Islet of Langerhans (tissue), 1 donor: Measurements from ENCODE around the gene LRRC18.

Source experiments
- FAIRE-seq: peaks from one replicate; lab custom pipeline; 2011; peaks lifted over from hg19 to GRCh38; lab: Jason Lieb, UNC

LRRC18 gene

GRCh38 chr10:48906841-48907240, 32.8 kb downstream of the LRRC18 start:
- FAIRE-seq: no peak

GRCh38 chr10:48905311-48905710, 34.3 kb downstream of the LRRC18 start:
- no peak for FAIRE-seq

DNA sequence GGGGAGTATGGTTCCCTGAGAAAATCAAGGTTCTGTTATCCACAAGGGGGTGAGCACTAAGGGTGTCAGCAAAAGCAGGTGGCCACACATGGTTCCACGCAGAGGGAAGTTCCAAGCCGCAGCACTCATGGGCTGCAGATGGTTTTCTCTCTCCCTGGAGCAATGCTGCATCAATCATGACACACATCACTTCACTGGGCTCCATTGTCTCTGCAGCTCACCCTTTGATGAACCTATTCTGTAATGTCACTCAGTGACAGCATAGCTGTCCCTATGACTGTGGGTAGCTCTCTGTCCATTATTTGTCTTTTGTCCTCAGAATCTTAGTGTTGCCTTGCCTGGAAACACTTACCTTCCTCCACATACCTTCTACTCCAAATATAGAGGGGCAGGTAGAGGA, 34.8 kb downstream of the LRRC18 start:
- no peak for FAIRE-seq

DNA sequence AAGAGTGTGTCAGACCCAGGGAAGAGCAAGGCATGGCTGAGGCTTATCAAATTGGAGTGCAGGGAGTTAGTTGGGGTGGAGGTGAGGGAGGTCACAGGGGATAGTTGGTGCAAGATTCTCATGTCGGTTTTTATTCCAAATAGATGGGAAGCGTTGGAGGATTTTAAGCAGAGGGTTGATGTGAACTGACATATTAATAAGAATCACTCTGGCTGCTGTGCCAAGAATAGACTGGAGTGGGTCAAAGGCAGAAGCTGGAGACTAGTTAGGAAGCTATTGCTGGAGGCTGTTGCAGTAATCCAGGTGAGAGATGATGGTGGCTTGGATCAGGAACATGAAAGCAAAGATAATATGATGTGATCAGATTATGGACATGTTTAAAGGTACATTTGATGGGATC, 36.5 kb downstream of the LRRC18 start:
- FAIRE-seq: no peak

DNA sequence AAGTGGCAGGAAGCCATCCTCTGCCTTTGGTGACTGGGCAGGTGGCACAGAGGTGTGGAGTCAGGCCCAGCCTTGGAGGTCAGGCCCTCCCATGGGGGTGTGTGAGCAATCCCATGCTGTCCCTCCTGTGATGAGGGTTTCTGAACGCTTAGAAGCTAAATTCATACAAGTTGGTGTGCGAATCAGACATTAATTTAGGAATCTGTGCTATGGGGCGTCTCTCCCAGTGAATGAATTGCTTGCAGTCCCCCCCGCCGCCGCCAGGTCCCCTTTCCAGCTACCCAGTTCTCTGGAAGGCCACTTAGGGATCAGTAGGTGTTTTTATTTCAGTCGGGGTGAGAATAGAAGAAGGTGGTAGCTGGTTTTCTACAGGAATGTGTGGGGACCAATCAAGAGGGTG, 37.5 kb downstream of the LRRC18 start:
- FAIRE-seq: no peak

DNA sequence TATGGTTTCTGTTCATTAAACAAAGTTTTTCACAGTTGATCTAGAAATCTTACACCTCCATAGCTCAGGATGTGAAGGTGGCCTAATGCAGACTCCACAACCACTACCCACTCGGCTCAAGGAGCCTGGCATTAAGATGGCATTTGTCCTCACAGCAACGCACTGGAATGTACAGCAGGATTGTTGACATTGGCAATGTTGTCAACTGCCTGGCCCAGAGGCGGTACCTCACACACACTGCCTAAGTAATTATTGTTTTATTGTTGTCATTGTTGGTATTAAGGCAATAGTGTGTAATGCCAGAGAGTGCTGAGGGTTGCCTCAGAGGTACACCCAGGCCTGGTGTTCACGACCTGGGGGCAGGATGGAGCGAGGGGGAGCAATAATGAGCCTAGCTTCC, 38.3 kb downstream of the LRRC18 start:
- no peak for FAIRE-seq

DNA sequence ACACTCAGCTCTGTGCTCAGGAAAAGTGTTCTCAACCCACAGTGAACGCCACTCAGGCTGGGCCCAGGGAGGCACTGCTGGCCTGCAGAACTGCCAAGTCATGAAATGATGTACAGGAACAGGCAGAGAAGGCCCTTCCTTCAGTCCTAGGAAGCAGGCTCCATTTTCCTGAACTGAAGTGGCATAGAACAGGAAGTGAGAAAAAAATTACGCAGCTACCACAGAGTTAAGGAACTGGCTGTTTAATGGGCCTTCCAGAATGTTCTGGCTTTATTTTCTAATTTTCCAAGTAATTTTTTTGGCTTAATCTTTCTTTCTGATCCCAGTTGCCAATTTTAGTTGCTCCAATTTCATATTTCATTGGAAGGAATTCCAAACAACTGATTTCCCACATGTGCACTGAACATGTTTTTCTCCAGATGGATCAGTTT, 39.3 kb downstream of the LRRC18 start:
- no peak for FAIRE-seq

- no peak for FAIRE-seq
These were observed 39.9 kb downstream of the LRRC18 start for GRCh38 chr10:48899781-48900180.

GRCh38 chr10:48898426-48898825, 41.2 kb downstream of the LRRC18 start:
- FAIRE-seq: no peak

DNA sequence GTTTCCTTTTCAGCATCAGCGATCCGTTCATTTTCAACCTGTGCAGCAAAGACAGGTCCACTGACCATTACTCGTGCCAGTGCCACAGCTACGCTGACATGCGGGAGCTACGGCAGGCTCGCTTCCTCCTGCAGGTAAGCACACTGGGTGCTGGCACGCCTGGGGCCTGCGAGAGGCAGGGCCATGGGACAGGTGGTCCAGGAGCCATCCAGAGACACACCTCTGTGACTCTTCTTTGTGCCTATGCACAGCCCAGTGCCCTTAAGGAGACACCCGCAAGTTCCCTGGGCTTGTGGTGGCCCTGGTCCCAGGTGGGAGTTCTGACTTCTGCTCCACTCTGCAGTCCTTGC, 42.2 kb downstream of the LRRC18 start:
- no peak for FAIRE-seq

DNA sequence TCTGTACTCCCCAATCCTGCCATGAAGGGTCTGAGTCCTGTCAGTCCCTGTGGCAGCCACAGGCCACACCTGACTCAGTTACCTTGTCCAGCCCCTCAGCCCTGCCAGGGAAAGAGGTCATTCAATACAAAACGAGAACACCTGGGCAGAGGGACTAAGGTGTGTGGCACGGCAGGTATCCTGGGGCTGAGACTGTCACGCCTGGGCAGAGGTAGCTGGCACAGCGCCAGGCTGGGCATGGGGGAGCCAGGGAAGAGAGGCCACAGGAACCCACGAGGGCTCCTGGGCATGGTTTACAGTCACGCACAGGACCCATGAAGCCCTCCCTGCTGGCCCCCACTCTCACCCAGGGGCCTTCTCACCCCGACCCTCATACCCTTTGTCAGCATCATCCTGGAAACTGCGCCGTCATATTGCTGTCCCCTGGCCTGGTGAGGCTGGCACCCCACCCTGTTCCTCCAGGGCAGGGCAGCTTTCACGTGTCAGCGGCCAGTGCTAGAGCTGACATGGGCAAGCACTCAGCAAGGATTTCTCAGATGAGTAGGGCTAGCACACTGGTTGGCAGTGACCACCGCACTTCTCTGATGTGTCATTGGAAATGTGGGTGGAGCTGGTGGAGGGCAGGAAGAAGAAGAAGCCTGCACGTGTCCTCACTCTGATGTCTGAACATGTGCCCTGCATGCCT, 42.7 kb downstream of the LRRC18 start:
- no peak for FAIRE-seq

- no peak for FAIRE-seq
These were observed 43.8 kb downstream of the LRRC18 start for GRCh38 chr10:48895803-48896195.

DNA sequence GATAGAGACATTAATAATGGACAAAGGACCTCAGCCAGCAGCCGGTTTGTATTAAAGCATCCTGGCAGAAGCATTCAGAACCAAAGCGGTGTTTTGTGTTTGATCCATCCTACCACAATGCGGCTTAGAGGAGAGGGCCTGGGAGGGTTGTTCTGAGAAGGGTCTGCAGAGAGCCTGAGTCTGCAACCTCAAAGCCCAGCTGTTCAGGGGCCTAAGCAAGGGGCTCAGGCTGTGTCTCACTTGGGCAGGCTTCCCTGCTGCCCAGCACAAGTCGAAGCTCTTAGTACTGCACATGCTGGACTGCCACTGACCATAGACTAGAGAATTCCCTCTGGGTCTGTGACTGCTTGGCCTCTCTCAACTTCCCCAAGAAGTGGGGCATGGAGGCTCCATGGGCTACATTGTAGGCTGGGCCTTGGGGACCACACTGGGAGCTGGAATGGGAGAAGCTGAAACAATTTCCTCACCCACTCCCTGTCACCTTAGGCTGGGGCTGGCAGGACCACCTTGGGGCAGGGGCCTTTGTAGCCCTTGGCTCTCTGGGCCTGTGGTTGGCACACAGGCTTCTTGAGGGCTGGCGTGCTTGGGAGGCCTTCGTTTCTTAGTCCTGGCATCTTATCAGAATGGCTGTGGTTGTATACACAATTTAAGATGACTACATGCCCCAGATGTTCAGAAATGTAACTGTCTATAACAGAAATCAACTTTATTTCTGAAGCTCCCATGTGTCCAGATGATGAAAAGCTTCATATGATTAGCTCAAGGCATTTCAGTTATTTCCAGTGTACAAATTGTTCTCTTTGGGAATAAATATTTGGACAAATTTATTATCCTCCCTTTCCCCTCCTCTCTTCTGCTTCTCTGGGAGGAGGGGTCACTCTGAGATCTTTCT, 44.5 kb downstream of the LRRC18 start:
- no peak for FAIRE-seq

DNA sequence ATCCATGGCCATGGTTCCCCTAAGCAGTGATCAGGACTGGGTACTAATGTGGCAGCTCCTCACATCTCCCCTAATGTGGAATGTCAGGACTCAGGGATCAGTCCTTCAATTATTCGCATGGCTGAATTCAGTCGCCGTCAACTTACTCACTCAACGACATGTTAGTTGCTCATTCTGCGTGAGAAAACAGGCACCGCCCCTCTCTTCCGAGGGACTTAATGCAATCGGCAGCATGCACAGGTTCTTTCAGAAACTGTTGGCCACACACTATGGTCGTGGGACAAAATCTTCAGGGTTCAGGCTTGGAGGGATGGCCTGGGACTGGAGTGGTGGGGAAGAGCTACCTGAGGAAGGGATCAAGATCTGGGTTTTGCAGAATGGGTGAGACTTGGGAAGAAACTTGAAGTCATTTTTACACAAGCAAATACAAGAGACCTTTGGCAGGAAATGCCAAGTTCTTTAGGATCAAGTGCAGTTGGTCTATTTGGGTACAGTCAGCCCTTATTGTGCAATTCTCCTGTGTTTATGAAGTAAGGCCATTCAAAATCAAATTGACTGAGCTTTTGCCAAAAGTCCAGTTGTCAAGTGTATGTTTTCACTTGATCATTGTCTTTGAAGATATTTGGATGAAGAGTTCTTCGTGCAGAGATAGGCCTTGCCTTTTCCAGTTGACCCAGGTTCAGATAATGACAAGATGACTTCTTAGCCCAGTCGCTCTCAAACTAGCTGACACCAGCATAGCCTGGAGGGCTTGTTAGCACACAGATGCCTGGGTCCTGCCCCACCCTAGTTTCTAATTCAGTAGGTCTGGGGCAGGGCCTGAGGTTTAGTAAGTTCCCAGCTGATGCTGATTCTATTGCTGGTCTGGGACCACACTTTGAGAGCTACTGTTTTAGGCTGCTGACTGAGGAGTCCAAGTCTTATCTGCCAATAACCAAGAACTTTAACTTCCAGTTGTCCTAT, 48.5 kb downstream of the LRRC18 start:
- no peak for FAIRE-seq

- FAIRE-seq: no peak
These were observed 51.7 kb downstream of the LRRC18 start for GRCh38 chr10:48887982-48888381.

DNA sequence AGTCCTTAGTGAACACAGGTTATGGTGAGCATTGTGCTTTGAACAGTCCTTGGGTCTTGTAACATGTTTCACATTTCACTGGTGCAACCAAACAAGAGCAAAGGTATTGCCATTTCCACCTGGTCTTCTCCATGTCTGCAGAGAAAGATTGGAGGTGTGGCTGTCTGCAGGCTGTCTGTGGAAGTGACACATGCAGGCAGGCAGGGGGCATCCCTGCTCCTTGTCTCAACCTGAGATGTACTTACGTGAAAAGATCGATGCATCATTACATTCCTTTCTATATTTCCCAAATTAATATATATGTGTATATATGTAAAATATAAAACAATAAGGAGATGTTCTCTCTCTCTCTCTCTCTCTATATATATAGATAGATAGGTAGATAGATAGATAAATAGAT, 54.3 kb downstream of the LRRC18 start:
- FAIRE-seq: no peak

- no peak for FAIRE-seq
These were observed 55.2 kb downstream of the LRRC18 start for GRCh38 chr10:48884179-48885045.

GRCh38 chr10:48883701-48884100, 55.9 kb downstream of the LRRC18 start:
- no peak for FAIRE-seq

DNA sequence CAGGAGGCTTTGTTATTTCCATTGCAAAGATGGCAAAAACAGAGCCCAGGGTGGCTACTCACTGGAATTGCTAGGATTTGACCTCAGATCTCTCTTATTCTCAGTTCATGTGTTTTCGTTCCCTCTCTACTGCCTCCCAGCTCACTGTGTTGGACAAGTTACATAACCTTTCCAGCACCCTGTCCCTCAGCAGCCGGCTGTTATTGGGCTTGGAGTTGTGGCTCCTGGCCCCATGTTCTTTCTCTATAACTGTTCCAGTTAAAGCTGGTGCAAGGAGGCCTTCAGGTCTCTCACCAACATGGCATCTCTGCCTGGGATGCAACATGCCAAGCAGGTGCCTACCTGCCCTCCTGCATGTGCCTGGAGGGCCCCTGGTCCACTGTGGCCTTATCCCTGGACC, 56.8 kb downstream of the LRRC18 start:
- FAIRE-seq: no peak

DNA sequence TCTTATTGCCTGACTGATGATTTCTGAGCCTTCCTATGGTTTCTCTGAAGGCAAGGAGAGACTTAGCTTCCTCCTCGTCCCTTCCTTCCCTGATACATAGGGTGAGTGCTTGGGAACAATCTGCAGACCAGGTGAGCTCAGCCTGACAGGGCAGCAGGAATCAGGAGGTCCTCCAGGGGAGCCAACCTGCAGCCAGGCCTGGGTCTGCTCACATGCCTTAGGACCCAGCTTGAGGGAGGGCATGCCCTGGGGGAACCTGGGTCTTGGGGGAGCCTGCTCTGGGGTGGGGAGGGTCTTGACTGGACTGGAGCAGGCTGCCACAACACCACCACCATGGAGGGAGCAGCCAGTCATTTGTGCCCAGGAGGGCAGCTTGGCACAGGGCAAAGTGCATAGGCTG, 57.7 kb downstream of the LRRC18 start:
- FAIRE-seq: no peak

DNA sequence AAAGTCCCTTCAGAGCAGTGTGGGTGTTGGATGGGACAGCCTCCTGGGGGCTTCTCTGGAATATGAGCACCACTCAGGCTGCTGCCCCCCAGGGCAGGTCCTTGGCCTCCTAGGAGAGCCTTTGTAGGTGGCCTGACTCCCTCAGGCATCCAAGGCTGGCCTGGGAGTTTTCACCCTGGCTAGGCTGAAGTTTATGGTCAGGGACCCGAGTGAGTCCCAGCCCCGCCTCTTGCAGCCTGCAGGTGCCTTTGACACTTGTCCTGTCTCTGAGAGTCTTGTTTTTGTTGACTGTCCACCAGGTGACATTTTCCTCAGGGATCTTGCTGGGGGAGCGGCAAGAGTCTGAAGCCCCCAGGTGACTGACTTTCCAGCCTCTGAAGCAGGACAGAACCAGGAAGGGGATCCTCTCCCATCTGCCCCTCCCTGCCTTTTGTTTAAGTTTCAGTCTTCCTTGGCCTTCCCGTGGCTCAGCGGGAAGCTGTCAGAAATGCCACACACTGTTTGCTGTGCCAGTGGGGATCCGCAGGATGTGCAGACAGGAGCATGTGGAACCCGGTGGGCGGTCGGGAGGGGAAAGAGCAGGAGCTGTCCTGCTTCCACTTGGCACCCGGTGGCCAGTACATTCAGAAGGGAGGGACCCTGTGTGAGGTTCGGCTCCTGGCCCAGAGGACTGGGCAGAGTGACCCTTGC, 59.5 kb downstream of the LRRC18 start:
- FAIRE-seq: no peak
